Esophagus squamous epithelium (tissue), 4 donors: Measurements from ENCODE around the gene MRPL44.

Experiments
- POLR2A ChIP-seq, 4 donors: fragments of 450-650 bp; IDR thresholded peaks; one replicate each; pipeline ENCODE4 v1.6.1; 2017; ENCODE audit warnings: antibody characterized with exemption in 4 of 4, mild to moderate bottlenecking in 4 of 4, moderate library complexity in 3 of 4
- TF ChIP-seq, protein P1 (sequence below), 6 experiments: fragments of 450-650 bp in 4 of 6; fragments of 200-600 bp in 2 of 6; sonication (generic) in 2 of 6; IDR thresholded peaks; one replicate each; pipeline ENCODE4 v1.5.1; 2016 to 2019; ENCODE audit warnings: antibody characterized with exemption in 6 of 6, mild to moderate bottlenecking in 4 of 6, moderate library complexity in 4 of 6

DNA sequence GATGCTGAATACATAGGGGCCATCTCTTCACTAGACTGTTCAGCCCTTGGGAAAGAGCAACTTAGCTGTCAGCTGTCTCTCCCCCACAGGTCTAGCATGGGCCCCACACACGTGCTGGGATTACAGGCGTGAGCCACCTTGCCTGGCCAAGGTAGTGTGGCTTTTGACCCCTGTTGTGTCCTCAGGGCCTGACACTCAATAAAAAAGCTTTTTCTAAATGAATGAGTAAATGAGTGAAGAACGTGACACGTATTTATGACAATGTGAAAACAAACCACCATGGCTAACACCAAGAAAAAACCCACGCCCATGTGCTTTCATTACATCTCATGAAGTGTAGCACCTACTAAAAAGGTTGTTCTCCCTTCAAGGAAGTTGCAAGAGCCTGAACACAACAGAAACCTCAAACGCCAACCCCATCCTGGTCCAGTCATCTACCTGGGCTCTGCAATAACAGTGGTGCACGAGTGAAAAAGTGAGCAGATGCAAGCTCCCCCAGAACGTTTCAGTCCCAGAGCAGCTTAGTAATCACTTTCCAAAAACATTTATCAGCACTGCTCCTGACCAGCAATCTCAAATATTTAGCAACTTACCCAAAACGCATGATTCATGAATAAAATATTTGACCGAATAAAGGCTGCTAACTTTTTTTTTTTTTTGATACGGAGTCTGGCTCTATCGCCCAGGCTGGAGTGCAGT, 15.5 kb upstream of the MRPL44 start:
- TF ChIP-seq, protein P1, sequence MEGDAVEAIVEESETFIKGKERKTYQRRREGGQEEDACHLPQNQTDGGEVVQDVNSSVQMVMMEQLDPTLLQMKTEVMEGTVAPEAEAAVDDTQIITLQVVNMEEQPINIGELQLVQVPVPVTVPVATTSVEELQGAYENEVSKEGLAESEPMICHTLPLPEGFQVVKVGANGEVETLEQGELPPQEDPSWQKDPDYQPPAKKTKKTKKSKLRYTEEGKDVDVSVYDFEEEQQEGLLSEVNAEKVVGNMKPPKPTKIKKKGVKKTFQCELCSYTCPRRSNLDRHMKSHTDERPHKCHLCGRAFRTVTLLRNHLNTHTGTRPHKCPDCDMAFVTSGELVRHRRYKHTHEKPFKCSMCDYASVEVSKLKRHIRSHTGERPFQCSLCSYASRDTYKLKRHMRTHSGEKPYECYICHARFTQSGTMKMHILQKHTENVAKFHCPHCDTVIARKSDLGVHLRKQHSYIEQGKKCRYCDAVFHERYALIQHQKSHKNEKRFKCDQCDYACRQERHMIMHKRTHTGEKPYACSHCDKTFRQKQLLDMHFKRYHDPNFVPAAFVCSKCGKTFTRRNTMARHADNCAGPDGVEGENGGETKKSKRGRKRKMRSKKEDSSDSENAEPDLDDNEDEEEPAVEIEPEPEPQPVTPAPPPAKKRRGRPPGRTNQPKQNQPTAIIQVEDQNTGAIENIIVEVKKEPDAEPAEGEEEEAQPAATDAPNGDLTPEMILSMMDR (IDR thresholded peaks at IDR 0.05), result no peak
- TF ChIP-seq POLR2A (IDR thresholded peaks at IDR 0.05), result no peak
